ENCODE measurements around the gene IGSF10. TPM values are rescaled to one million over a fixed set of nuclear protein-coding genes. Genes with fewer than 3 reads are reported as not detected.
"Not testable (repeated sequence)": the region's sequence is repeated elsewhere in the genome, so short reads cannot be mapped to it uniquely, and the experiment has no call there.

The IGSF10 gene
- total and polyA plus RNA-seq, 4 donors, result 6.8 to 62.9 (median 20.5) TPM

- Histone ChIP-seq H3K27ac (ENCODE audit: low read depth in 1 of 2, low read length in 1 of 2) (no peak overlapping the region), H3K9ac (ENCODE audit: insufficient read depth in 1 of 2, low read length in 2 of 2) (no peak overlapping the region), H3K9me3 (ENCODE audit: control insufficient read depth in 4 of 4, insufficient read depth in 3 of 4, low read length in 3 of 4) (no peaks in the 10 kb centered on the region), H3K4me1 (ENCODE audit: control insufficient read depth in 5 of 5, insufficient read depth in 5 of 5, low read length in 5 of 5) (peaks cover 0 to 2% (median 0%) of the 10 kb centered on the region in 5 donors), H3K4me3 (no peak overlapping the region), H3K27me3 (ENCODE audit: control insufficient read depth in 3 of 3, insufficient read depth in 3 of 3, low read length in 2 of 3) (no peaks in the 10 kb centered on the region), H3K36me3 (ENCODE audit: control insufficient read depth in 4 of 4, insufficient read depth in 4 of 4, low read length in 4 of 4) (no peaks in the 10 kb centered on the region)
- DNase-seq (peak in 2 of 3 donors; percentile 65 to 86), ATAC-seq (ENCODE audit: insufficient read depth, low FRiP score) (no peak)
- 85 to 90% methylated on average over 2 of the region's 2 CpGs for WGBS, 2 donors
- no peak for TF ChIP-seq CTCF (IDR thresholded peaks at IDR 0.05; ENCODE audit: control extremely low read depth, extremely low read depth)
Measured at GRCh38 chr3:151491525-151491924, 30.7 kb upstream of the IGSF10 start.

- H3K9ac ChIP-seq (ENCODE audit: insufficient read depth in 1 of 2, low read length in 2 of 2); H3K27me3 ChIP-seq (ENCODE audit: control insufficient read depth in 3 of 3, insufficient read depth in 3 of 3, low read length in 2 of 3); H3K4me1 ChIP-seq (ENCODE audit: control insufficient read depth in 5 of 5, insufficient read depth in 5 of 5, low read length in 5 of 5); H3K4me3 ChIP-seq; DNase-seq; H3K36me3 ChIP-seq (ENCODE audit: control insufficient read depth in 4 of 4, insufficient read depth in 4 of 4, low read length in 4 of 4); H3K27ac ChIP-seq (ENCODE audit: low read depth in 1 of 2, low read length in 1 of 2); H3K9me3 ChIP-seq (ENCODE audit: control insufficient read depth in 4 of 4, insufficient read depth in 3 of 4, low read length in 3 of 4); ATAC-seq (ENCODE audit: insufficient read depth, low FRiP score): not testable (repeated sequence)
Measured at GRCh38 chr3:151487833-151488232, 27.0 kb upstream of the IGSF10 start.

GRCh38 chr3:151483961-151484520 is 23.2 kb upstream of the IGSF10 start:
- H3K9me3 ChIP-seq (ENCODE audit: control insufficient read depth in 4 of 4, insufficient read depth in 3 of 4, low read length in 3 of 4), result peaks cover 0 to 2% (median 0%) of the 10 kb centered on the region in 4 donors
- H3K27me3 ChIP-seq (ENCODE audit: control insufficient read depth in 3 of 3, insufficient read depth in 3 of 3, low read length in 2 of 3), result no peaks in the 10 kb centered on the region
- TF ChIP-seq CTCF (IDR thresholded peaks at IDR 0.05; ENCODE audit: control extremely low read depth, extremely low read depth), result no peak
- no peak overlapping the region for H3K9ac ChIP-seq (ENCODE audit: insufficient read depth in 1 of 2, low read length in 2 of 2)
- no peak overlapping the region for H3K27ac ChIP-seq (ENCODE audit: low read depth in 1 of 2, low read length in 1 of 2)
- no peaks in the 10 kb centered on the region for H3K36me3 ChIP-seq (ENCODE audit: control insufficient read depth in 4 of 4, insufficient read depth in 4 of 4, low read length in 4 of 4)
- DNase-seq (no peak), ATAC-seq (ENCODE audit: insufficient read depth, low FRiP score) (no peak)
- peaks cover 0 to 5% (median 0%) of the 10 kb centered on the region in 5 donors for H3K4me1 ChIP-seq (ENCODE audit: control insufficient read depth in 5 of 5, insufficient read depth in 5 of 5, low read length in 5 of 5)
- H3K4me3 ChIP-seq, result no peak overlapping the region
- 84 to 92% methylated on average over 6 of the region's 6 CpGs for WGBS, 2 donors

GRCh38 chr3:151483488-151483887 is 22.6 kb upstream of the IGSF10 start:
- H3K9ac ChIP-seq (ENCODE audit: insufficient read depth in 1 of 2, low read length in 2 of 2), result no peak overlapping the region
- no peaks in the 10 kb centered on the region for H3K36me3 ChIP-seq (ENCODE audit: control insufficient read depth in 4 of 4, insufficient read depth in 4 of 4, low read length in 4 of 4)
- TF ChIP-seq CTCF (IDR thresholded peaks at IDR 0.05; ENCODE audit: control extremely low read depth, extremely low read depth), result no peak
- H3K27ac ChIP-seq (ENCODE audit: low read depth in 1 of 2, low read length in 1 of 2), result no peak overlapping the region
- no peak for DNase-seq
- H3K27me3 ChIP-seq (ENCODE audit: control insufficient read depth in 3 of 3, insufficient read depth in 3 of 3, low read length in 2 of 3), result no peaks in the 10 kb centered on the region
- no peak overlapping the region for H3K4me3 ChIP-seq
- ATAC-seq (ENCODE audit: insufficient read depth, low FRiP score), result no peak
- peaks cover 0 to 2% (median 0%) of the 10 kb centered on the region in 4 donors for H3K9me3 ChIP-seq (ENCODE audit: control insufficient read depth in 4 of 4, insufficient read depth in 3 of 4, low read length in 3 of 4)
- peaks cover 0 to 10% (median under 1%) of the 10 kb centered on the region in 5 donors for H3K4me1 ChIP-seq (ENCODE audit: control insufficient read depth in 5 of 5, insufficient read depth in 5 of 5, low read length in 5 of 5)
- WGBS, 2 donors, result 93 to 97% methylated on average over 1 of the region's 1 CpG

Data from lung (tissue), 12 donors.